ENCODE data around the gene USP48.

Gene USP48

GRCh38 chr1:21668232-21668950 is 114.6 kb downstream of the USP48 start:
- DNase-seq (ENCODE audit: low read depth in 2 of 2) = no peak

- no peak for DNase-seq (ENCODE audit: low read depth in 2 of 2)
Observed at GRCh38 chr1:21667348-21668231, 115.4 kb downstream of the USP48 start.

GRCh38 chr1:21666576-21667320 is 116.2 kb downstream of the USP48 start:
- DNase-seq (ENCODE audit: low read depth in 2 of 2) = no peak

- DNase-seq (ENCODE audit: low read depth in 2 of 2) = no peak
Observed at GRCh38 chr1:21665711-21666575, 117.0 kb downstream of the USP48 start.

- DNase-seq (ENCODE audit: low read depth in 2 of 2) = no peak
Observed at GRCh38 chr1:21664806-21665588, 118.0 kb downstream of the USP48 start.

- no peak for DNase-seq (ENCODE audit: low read depth in 2 of 2)
Observed at GRCh38 chr1:21663951-21664805, 118.8 kb downstream of the USP48 start.

GRCh38 chr1:21663248-21663950 is 119.5 kb downstream of the USP48 start:
- no peak for DNase-seq (ENCODE audit: low read depth in 2 of 2)

- no peak for DNase-seq (ENCODE audit: low read depth in 2 of 2)
Observed at GRCh38 chr1:21662426-21663247, 120.3 kb downstream of the USP48 start.

- DNase-seq (ENCODE audit: low read depth in 2 of 2) = no peak
Observed at GRCh38 chr1:21661886-21662285, 121.1 kb downstream of the USP48 start.

- DNase-seq (ENCODE audit: low read depth in 2 of 2) = no peak
Observed at GRCh38 chr1:21659924-21660326, 123.0 kb downstream of the USP48 start.

- peak; percentile 35 to 42 for DNase-seq (ENCODE audit: low read depth in 2 of 2)
Observed at GRCh38 chr1:21659099-21659923, 123.6 kb downstream of the USP48 start.

- DNase-seq (ENCODE audit: low read depth in 2 of 2) = no peak
Observed at GRCh38 chr1:21657456-21658190, 125.3 kb downstream of the USP48 start.

GRCh38 chr1:21655748-21656147 is 127.2 kb downstream of the USP48 start:
- no peak for DNase-seq (ENCODE audit: low read depth in 2 of 2)

GRCh38 chr1:21655259-21655658 is 127.7 kb downstream of the USP48 start:
- DNase-seq (ENCODE audit: low read depth in 2 of 2) = no peak

- no peak for DNase-seq (ENCODE audit: low read depth in 2 of 2)
Observed at GRCh38 chr1:21654209-21654608, 128.7 kb downstream of the USP48 start.

GRCh38 chr1:21653744-21654100 is 129.2 kb downstream of the USP48 start:
- DNase-seq (ENCODE audit: low read depth in 2 of 2) = no peak

Measured in activated CD8-positive, alpha-beta memory T cell treated with anti-CD3 and anti-CD28 coated beads for 4 hours (primary cell).